Muscle of leg (tissue), 11 donors: ENCODE data around the gene SPIRE2. TPM values are rescaled to one million over a fixed set of nuclear protein-coding genes. Genes with fewer than 3 reads are reported as not detected.

Experiments used
- DNase-seq: peaks from one replicate; pipeline ENCODE4 v3.0.0; 2013
- H3K27ac ChIP-seq: one replicate; pipeline ENCODE4 v1.5.1; 2013; ENCODE audit warnings: mild to moderate bottlenecking, low read length, control low read depth
- H3K27me3 ChIP-seq: one replicate; pipeline ENCODE4 v1.6.1; 2013; ENCODE audit warnings: low read length; ENCODE audit not compliant: control insufficient read depth, insufficient read depth
- H3K36me3 ChIP-seq: one replicate; pipeline ENCODE4 v1.6.1; 2013; ENCODE audit warnings: low read length; ENCODE audit not compliant: control insufficient read depth, insufficient read depth
- H3K4me1 ChIP-seq: one replicate; pipeline ENCODE4 v1.6.1; 2013; ENCODE audit warnings: low read length; ENCODE audit not compliant: control insufficient read depth, insufficient read depth
- H3K4me3 ChIP-seq: one replicate; pipeline ENCODE4 v1.5.1; 2013; ENCODE audit warnings: low read length, control low read depth
- H3K9me3 ChIP-seq: replicated peaks from 2 replicates; pipeline ENCODE4 v1.6.1; 2013; ENCODE audit warnings: low read depth, low read length; ENCODE audit not compliant: control insufficient read depth
- WGBS: methylation state at CpG from one replicate; pipeline ENCODE4 v1.1.5; 2013; ENCODE audit warnings: missing lambda C conversion rate; ENCODE audit not compliant: insufficient coverage; 5-methylcytosine and 5-hydroxymethylcytosine counted together
- polyA plus RNA-seq, 8 donors: library from polyadenylated mRNA; unstranded; fragments of 120-200 nt; gene quantifications; one replicate each; pipeline versions ENCODE4 v1.2.1 to v1.2.3, GENCODE V29; 2013; ENCODE audit warnings: inconsistent platforms in 1 of 8, low replicate concordance in 1 of 8; ENCODE audit not compliant: insufficient read length in 8 of 8, insufficient read depth in 1 of 8
- total RNA-seq: library from RNA; stranded (reverse); fragments of 120-200 nt; gene quantifications from one replicate; pipeline ENCODE4 v1.2.4, GENCODE V29; 2013

SPIRE2 gene
- total and polyA plus RNA-seq, 9 donors = 1.6 to 4.2 (median 3.1) TPM

- H3K9me3 ChIP-seq = no peaks in the 10 kb centered on the region
- no peaks in the 10 kb centered on the region for H3K27me3 ChIP-seq
- H3K36me3 ChIP-seq = peaks cover 81% of the 10 kb centered on the region
- no peaks in the 10 kb centered on the region for H3K4me1 ChIP-seq
- H3K27ac ChIP-seq = no peak overlapping the region
- no peak for DNase-seq
- WGBS = 93% methylated on average over 28 of the region's 28 CpGs
- no peak overlapping the region for H3K4me3 ChIP-seq
Measured at GRCh38 chr16:89883346-89884040, 55.2 kb downstream of the SPIRE2 start.

DNA sequence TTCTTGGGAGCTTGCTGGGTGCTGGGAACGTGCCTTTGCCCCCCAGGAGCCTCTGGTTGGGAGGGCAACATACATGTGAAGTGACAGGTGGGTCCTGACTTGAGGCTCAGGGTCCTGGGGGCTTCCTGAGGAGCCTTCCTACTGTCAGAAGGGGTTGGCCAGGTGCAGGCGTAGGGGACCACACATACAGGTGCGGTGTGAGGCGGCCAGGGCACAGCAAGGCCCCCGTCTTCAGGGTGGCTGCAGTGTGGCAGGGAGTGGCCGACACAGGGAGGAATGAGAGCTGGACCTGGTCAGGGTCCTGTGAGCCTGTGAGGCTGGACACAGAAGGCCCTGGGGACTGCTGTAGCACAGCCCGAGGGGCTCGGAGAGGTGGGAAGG, 55.8 kb downstream of the SPIRE2 start:
- DNase-seq = no peak
- no peak overlapping the region for H3K4me3 ChIP-seq
- H3K27ac ChIP-seq = no peak overlapping the region
- H3K4me1 ChIP-seq = no peaks in the 10 kb centered on the region
- 96% methylated on average over 8 of the region's 8 CpGs for WGBS
- H3K27me3 ChIP-seq = no peaks in the 10 kb centered on the region
- no peaks in the 10 kb centered on the region for H3K9me3 ChIP-seq
- peaks cover 80% of the 10 kb centered on the region for H3K36me3 ChIP-seq

- no peak for DNase-seq
- H3K36me3 ChIP-seq = peaks cover 83% of the 10 kb centered on the region
- no peak overlapping the region for H3K27ac ChIP-seq
- no peak overlapping the region for H3K4me3 ChIP-seq
- H3K4me1 ChIP-seq = no peaks in the 10 kb centered on the region
- no peaks in the 10 kb centered on the region for H3K27me3 ChIP-seq
- 96% methylated on average over 7 of the region's 14 CpGs for WGBS
- no peaks in the 10 kb centered on the region for H3K9me3 ChIP-seq
Measured at GRCh38 chr16:89887243-89887642, 59.0 kb downstream of the SPIRE2 start.

- Histone ChIP-seq H3K27me3 (no peaks in the 10 kb centered on the region), H3K4me1 (no peaks in the 10 kb centered on the region), H3K9me3 (no peaks in the 10 kb centered on the region), H3K27ac (no peak overlapping the region), H3K36me3 (peaks cover 85% of the 10 kb centered on the region), H3K4me3 (no peak overlapping the region)
- DNase-seq = no peak
- WGBS = 77% methylated on average over 5 of the region's 9 CpGs
Measured at GRCh38 chr16:89890200-89890599, 61.9 kb downstream of the SPIRE2 start.

- H3K27me3 ChIP-seq = no peaks in the 10 kb centered on the region
- H3K36me3 ChIP-seq = peaks cover 84% of the 10 kb centered on the region
- WGBS = 83% methylated on average over 15 of the region's 16 CpGs
- no peaks in the 10 kb centered on the region for H3K4me1 ChIP-seq
- no peak overlapping the region for H3K4me3 ChIP-seq
- H3K27ac ChIP-seq = no peak overlapping the region
- DNase-seq = peak; percentile 46
- H3K9me3 ChIP-seq = no peaks in the 10 kb centered on the region
Measured at GRCh38 chr16:89890886-89891657, 62.8 kb downstream of the SPIRE2 start.

DNA sequence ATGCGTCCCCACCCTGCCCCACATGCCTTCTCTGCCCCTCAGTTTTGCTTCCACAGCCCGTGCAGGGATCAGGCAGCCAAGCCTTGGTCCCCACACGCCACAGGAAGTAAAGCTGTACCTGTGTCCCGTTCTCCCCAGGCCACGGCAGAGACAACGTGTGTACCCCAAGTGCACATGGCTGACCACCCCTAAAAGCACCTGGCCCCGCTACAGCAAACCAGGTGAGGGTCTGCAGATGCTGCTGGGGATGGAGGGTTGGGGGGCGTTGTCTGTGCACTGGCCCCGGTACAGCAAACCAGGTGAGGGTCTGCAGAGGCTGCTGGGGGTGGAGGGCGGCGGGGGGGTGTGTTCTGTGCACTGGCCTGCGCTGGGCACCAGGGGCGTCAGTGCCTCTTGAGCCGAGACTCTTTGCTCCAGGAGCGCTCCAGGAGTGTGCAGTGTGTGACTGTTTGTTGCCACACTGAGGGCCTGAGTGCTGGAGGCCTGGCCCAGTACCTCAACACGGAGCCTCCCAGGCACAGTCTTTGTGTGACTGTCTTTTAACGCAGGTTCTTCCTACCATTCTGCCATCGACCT, 63.9 kb downstream of the SPIRE2 start:
- H3K9me3 ChIP-seq = no peaks in the 10 kb centered on the region

GRCh38 chr16:89892635-89893034, 64.4 kb downstream of the SPIRE2 start:
- H3K4me3 ChIP-seq = no peak overlapping the region
- H3K27me3 ChIP-seq = no peaks in the 10 kb centered on the region
- WGBS = 94% methylated on average over 7 of the region's 9 CpGs
- no peak overlapping the region for H3K27ac ChIP-seq
- H3K9me3 ChIP-seq = no peaks in the 10 kb centered on the region
- no peak for DNase-seq
- H3K4me1 ChIP-seq = no peaks in the 10 kb centered on the region
- H3K36me3 ChIP-seq = peaks cover 86% of the 10 kb centered on the region

More for the DNA sequence above, 63.9 kb downstream of the SPIRE2 start:
- Histone ChIP-seq H3K4me1 (no peaks in the 10 kb centered on the region), H3K4me3 (no peak overlapping the region), H3K36me3 (peaks cover 86% of the 10 kb centered on the region), H3K27me3 (no peaks in the 10 kb centered on the region), H3K27ac (no peak overlapping the region)
- 89% methylated on average over 11 of the region's 18 CpGs for WGBS
- no peak for DNase-seq

- Histone ChIP-seq H3K4me3 (no peak overlapping the region), H3K4me1 (no peaks in the 10 kb centered on the region), H3K9me3 (no peaks in the 10 kb centered on the region), H3K27ac (no peak overlapping the region), H3K27me3 (no peaks in the 10 kb centered on the region), H3K36me3 (peaks cover 86% of the 10 kb centered on the region)
- WGBS = 90% methylated on average over 41 of the region's 45 CpGs
- no peak for DNase-seq
Measured at GRCh38 chr16:89893642-89894548, 65.6 kb downstream of the SPIRE2 start.

DNA sequence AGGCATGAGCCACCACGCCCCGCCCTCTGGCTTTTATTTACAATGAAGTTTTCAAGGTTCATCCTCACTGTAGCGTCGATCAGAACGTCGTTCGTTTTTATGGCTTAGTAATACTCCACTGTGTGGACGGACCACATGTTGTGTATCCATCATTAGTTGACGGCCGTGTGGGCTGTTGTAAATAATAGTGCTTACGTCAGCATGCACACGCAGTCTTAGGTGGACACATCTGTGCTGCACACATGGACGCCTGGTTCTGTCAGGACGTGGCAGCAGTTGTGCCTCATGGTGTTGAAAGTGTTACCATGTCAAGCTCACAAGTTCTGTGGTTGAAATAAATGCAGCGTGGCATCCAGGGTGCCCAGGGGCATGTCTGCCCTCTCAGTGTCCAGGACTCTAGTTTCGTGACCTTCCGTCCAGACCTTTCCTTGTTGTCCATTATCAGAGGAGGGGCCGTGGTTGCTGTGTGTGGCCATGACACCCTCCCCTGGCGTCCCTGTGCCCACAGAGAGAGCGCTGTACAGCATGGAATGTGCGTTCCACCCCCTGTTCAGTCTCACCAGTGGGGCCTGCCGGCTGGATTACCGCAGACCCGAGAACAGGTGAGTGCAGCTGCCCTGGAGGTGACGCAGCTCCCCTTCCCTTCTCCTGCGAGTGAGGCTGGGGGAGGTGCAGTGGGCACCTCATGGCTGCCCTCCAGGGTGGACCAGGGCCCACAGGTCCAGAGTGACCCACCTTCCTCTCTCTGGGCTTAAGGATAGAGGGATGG, 67.4 kb downstream of the SPIRE2 start:
- Histone ChIP-seq H3K9me3 (no peaks in the 10 kb centered on the region), H3K27me3 (no peaks in the 10 kb centered on the region)
- WGBS = 90% methylated on average over 21 of the region's 26 CpGs

More for the DNA sequence above, 67.4 kb downstream of the SPIRE2 start:
- DNase-seq = no peak
- peaks cover 88% of the 10 kb centered on the region for H3K36me3 ChIP-seq
- H3K4me3 ChIP-seq = no peak overlapping the region
- no peaks in the 10 kb centered on the region for H3K4me1 ChIP-seq
- no peak overlapping the region for H3K27ac ChIP-seq
